Ascending aorta (tissue), 2 donors: ENCODE data around the gene DIP2A. TPM values are rescaled to one million over a fixed set of nuclear protein-coding genes. Genes with fewer than 3 reads are reported as not detected.
"Not testable (repeated sequence)": the region's sequence is repeated elsewhere in the genome, so short reads cannot be mapped to it uniquely, and the experiment has no call there.

Experiments
- DNase-seq, 2 donors: peaks; one replicate each; pipeline ENCODE4 v3.0.0-alpha.2; 2019; ENCODE audit warnings: low spot score in 2 of 2
- H3K27ac ChIP-seq, 2 donors: fragments of 200-600 bp; sonication (generic); one replicate each; pipeline ENCODE4 v1.5.1; 2016 to 2017; ENCODE audit warnings: mild to moderate bottlenecking in 1 of 2
- H3K27me3 ChIP-seq: fragments of 200-600 bp; sonication (generic); one replicate; pipeline ENCODE4 v1.5.1; 2017
- H3K36me3 ChIP-seq, 2 donors: fragments of 200-600 bp; sonication (generic); one replicate each; pipeline ENCODE4 v1.5.1; 2016
- H3K4me1 ChIP-seq, 2 donors: fragments of 200-600 bp; sonication (generic); one replicate each; pipeline ENCODE4 v1.5.1; 2016 to 2017; ENCODE audit warnings: mild to moderate bottlenecking in 1 of 2
- H3K4me3 ChIP-seq, 2 donors: fragments of 200-600 bp; sonication (generic); one replicate each; pipeline ENCODE4 v1.5.1; 2016 to 2017; ENCODE audit warnings: mild to moderate bottlenecking in 1 of 2
- H3K9me3 ChIP-seq, 2 donors: fragments of 200-600 bp; sonication (generic); one replicate each; pipeline ENCODE4 v1.5.1; 2016
- intact Hi-C: fragments of 100-400 bp; cut with DNase I; formaldehyde crosslinking; loops from one replicate; pipeline ENCODE4 v1.15.1; 2023
- total RNA-seq: library from RNA; depleted of rRNA; stranded (reverse); fragments of >200 nt; gene quantifications from one replicate; pipeline ENCODE4 v1.1.0, GENCODE V29; 2016
- TF ChIP-seq, protein P1 (sequence below), 3 experiments: fragments of 200-600 bp in 2 of 3; fragments of 450-650 bp in 1 of 3; sonication (generic) in 2 of 3; IDR thresholded peaks; one replicate each; pipeline ENCODE4 v1.5.1; 2016 to 2019; ENCODE audit warnings: antibody characterized with exemption in 3 of 3, mild to moderate bottlenecking in 1 of 3, moderate library complexity in 1 of 3

DIP2A gene
- total RNA-seq, 1 donor from 2014 or later, result 72.8 TPM

DNA sequence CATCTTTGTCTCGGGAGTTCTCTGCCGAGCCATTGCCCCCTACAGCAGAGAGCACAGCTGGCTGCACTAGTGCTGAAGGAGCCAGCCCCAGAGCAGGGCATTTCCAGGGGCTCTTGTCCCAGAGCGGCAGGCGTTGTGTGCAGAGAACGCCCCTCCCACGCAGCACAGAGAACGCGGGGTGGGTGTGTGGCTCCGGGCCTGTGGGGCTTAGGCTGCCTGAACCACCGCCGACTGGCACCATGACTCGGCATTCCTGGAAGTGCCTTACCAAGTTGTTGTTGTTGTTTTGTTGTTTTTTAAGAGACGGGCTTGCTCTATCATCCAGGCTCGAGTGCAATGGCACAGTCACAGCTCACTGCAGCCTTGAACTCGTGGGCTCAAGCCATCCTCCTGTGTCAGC is 15.8 kb upstream of the DIP2A start:
- intact Hi-C loops, result no loop called here
- no peaks in the 10 kb centered on the region for H3K4me1 ChIP-seq
- no peaks in the 10 kb centered on the region for H3K27me3 ChIP-seq
- no peak overlapping the region for H3K27ac ChIP-seq
- H3K9me3 ChIP-seq, result no peaks in the 10 kb centered on the region
- H3K4me3 ChIP-seq, result no peak overlapping the region
- DNase-seq, result no peak
- peaks cover 42 to 56% of the 10 kb centered on the region in 2 donors for H3K36me3 ChIP-seq
- TF ChIP-seq, protein P1, sequence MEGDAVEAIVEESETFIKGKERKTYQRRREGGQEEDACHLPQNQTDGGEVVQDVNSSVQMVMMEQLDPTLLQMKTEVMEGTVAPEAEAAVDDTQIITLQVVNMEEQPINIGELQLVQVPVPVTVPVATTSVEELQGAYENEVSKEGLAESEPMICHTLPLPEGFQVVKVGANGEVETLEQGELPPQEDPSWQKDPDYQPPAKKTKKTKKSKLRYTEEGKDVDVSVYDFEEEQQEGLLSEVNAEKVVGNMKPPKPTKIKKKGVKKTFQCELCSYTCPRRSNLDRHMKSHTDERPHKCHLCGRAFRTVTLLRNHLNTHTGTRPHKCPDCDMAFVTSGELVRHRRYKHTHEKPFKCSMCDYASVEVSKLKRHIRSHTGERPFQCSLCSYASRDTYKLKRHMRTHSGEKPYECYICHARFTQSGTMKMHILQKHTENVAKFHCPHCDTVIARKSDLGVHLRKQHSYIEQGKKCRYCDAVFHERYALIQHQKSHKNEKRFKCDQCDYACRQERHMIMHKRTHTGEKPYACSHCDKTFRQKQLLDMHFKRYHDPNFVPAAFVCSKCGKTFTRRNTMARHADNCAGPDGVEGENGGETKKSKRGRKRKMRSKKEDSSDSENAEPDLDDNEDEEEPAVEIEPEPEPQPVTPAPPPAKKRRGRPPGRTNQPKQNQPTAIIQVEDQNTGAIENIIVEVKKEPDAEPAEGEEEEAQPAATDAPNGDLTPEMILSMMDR (IDR thresholded peaks at IDR 0.05), result no peak

DNA sequence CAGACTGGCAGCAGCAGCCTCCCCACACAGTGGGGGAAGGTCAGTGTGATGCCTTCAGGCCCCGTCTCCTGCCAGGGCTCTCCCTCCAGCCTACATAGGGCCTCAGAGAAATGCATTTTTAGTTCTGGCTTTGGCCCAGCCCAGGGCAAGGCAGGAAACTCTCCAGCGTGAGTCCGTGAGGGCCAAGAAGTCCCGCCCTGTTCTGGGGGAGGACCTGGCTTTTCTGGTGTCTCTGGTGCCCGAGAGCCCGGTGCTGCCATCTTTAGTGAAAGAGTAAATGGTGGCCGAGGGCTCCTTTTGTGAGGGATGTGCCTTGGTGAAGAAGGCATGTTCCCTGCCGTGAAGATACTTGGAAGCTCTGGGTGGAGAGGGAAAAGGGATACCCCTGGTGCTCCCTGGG is 14.8 kb upstream of the DIP2A start:
- Histone ChIP-seq H3K27me3 (no peaks in the 10 kb centered on the region), H3K4me3 (no peak overlapping the region)

DNA sequence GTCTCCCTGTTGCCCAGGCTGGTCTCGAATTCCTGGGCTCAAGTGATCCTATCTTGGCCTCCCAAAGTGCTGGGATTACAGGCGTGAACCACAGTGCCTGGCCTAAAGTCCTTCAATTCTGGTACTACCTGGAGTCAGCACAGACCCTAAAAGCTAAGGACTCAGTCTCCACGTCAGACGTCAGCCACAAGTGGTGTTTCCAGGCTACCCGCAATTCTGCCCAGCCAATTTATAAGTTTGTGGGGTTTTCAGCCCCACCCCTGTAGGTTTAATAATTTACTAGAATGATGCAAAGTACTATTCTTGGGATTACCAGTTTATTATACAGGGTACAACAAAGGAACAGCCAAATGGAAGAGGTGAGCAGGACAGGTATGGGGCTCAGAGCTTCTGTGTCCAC is 10.6 kb upstream of the DIP2A start:
- Histone ChIP-seq H3K4me3 (no peak overlapping the region), H3K9me3 (peaks cover 0 to 7% of the 10 kb centered on the region in 2 donors), H3K27me3 (no peaks in the 10 kb centered on the region), H3K36me3 (peaks cover 4 to 8% of the 10 kb centered on the region in 2 donors), H3K27ac (no peak overlapping the region), H3K4me1 (no peaks in the 10 kb centered on the region)
- no peak for DNase-seq
- TF ChIP-seq, protein P1 (IDR thresholded peaks at IDR 0.05), result no peak
- intact Hi-C loops, result no loop called here

More for the DNA sequence above, 14.8 kb upstream of the DIP2A start:
- peaks cover 37 to 48% of the 10 kb centered on the region in 2 donors for H3K36me3 ChIP-seq
- intact Hi-C loops, result no loop called here
- no peaks in the 10 kb centered on the region for H3K4me1 ChIP-seq
- H3K9me3 ChIP-seq, result peaks cover 0 to 3% of the 10 kb centered on the region in 2 donors
- no peak for DNase-seq
- no peak overlapping the region for H3K27ac ChIP-seq
- TF ChIP-seq, protein P1 (IDR thresholded peaks at IDR 0.05), result no peak

DNA sequence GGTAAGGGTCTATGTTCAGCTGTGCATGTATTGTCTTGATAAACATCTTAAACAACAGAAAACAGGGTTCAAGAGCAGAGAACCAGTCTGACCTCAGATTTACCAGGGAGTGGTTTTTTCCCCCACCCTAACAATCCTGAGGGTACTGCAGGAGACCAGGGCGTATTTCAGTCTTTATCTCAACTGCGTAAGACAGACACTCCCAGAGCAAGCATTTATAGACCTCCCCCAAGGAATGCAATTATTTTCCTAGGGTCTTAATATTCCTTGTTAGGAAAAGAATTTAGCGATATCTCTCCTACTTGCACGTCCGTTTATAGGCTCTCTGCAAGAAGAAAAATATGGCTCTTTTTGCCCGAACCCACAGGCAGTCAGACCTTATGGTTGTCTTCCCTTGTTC is 9.8 kb upstream of the DIP2A start:
- H3K27me3 ChIP-seq, H3K4me3 ChIP-seq, H3K36me3 ChIP-seq, H3K9me3 ChIP-seq, H3K27ac ChIP-seq, intact Hi-C loops, H3K4me1 ChIP-seq, DNase-seq: not testable (repeated sequence)

DNA sequence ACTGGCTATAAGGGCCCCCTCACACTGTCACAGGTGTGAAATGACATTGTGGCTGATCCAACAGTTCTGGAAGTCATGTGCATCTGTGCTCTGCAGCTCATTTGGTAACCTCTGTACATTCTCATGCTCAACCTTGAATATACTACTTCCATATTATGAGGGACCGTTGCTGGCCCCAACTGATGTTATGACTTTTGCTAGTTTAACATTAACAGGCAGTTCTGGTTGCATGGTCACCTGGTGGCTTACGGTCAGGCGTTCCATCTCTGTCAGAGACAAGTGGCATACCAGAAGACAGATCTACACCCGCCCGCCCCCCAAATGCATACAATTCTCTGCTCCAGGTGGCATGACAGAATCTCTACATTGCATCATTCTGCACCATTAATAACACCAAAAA is 6.0 kb upstream of the DIP2A start:
- TF ChIP-seq, protein P1 (IDR thresholded peaks at IDR 0.05), result no peak
- peaks cover 0 to 7% of the 10 kb centered on the region in 2 donors for H3K4me1 ChIP-seq
- intact Hi-C loops, result no loop called here
- no peak overlapping the region for H3K27ac ChIP-seq
- no peak for DNase-seq
- peaks cover 0 to 7% of the 10 kb centered on the region in 2 donors for H3K9me3 ChIP-seq
- no peaks in the 10 kb centered on the region for H3K27me3 ChIP-seq
- no peaks in the 10 kb centered on the region for H3K36me3 ChIP-seq
- no peak overlapping the region for H3K4me3 ChIP-seq

DNA sequence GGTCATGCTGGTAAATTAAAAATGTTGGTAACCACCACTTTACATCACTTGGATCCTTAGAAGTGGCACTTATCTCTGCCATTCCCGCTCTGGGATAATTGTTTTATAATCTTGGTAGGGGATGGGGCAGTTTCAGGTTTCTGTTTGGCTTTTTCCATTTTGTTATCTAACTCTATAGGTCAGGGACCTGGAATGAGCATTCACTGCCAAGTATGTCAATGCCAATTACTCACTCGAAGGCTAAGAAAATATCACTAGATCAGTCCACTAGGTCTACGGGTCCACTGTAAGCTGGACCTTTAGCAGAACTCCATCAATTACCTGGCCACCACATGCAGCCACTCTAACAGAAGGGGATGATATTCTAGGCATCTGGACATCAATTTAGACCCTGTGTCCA is 4.5 kb upstream of the DIP2A start:
- TF ChIP-seq, protein P1 (IDR thresholded peaks at IDR 0.05), result no peak
- intact Hi-C loops, result no loop called here
- Histone ChIP-seq H3K27ac (no peak overlapping the region), H3K27me3 (no peaks in the 10 kb centered on the region), H3K4me3 (no peak overlapping the region), H3K9me3 (peaks cover 0 to 2% of the 10 kb centered on the region in 2 donors), H3K36me3 (no peaks in the 10 kb centered on the region), H3K4me1 (peaks cover 0 to 11% of the 10 kb centered on the region in 2 donors)
- no peak for DNase-seq
